GM18873 (cell line): ENCODE results near the gene TCERG1L.

Source experiments
- ATAC-seq: cut with Tn5 transposase; IDR thresholded peaks from one replicate; pipeline ENCODE4 v1.9.1; 2021; ENCODE audit warnings: mild to moderate bottlenecking, moderate library complexity, moderate number of reproducible peaks; ENCODE audit not compliant: unreplicated experiment, low FRiP score

The TCERG1L gene

DNA sequence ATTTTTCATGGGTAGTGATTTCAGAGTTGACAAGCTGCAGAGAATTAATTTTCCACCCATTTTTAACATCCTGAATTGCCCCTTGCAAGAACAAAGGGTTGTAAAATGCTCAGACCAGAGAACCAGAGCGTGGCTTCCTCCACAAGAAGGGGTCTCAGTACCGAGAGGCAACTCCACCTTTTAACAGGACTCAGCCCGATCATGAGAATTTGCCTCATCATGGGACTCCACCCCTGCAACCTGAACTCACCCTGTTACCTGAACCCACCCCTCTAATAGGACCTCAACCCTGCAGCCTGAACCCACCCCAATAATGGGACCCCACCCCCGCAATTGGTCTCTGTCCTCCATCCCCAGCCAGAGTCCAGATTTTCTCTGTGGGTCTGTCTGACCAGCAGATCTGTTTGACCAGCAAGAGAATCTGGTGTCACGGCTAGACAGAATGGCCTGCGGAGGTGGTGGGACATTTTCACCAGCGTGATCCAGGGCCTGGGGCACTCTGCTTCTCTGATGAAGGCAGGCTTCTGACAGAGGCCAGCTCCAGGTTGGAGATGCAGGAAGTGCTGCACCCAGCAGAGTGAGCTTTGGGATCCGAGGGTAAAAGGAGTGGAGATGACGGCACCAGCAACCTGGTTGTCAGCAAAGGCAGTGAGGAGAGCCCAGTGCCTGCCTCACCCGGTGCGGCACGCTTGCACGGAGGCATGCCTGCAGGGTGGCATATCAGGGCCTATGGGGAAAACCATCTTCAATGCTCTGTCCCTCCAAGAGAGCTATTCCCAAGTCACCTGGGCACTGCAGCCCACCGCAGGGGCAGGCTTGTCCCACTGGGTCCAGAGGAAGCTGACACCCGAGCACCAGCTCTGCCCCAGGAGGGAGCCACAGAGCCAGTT, 136.6 kb downstream of the TCERG1L start:
- ATAC-seq: no peak

DNA sequence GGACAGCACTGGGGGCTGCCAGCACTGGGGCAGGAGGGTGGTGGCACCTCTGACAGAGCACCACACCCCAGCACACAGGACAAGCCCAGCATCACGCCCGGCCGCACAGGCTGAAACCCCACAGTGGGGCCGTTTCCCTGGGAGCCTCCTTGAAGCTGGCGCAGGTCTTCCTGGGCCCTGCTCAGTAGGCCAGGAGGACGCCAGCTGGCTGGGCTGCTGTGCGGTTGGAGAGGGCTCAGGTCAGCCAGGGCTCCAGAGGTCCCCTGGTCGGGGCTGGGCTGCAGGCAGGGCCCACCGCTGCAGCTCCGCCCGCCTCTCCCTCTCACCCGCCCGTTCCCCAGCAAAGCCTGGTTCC, 137.3 kb downstream of the TCERG1L start:
- ATAC-seq: no peak

DNA sequence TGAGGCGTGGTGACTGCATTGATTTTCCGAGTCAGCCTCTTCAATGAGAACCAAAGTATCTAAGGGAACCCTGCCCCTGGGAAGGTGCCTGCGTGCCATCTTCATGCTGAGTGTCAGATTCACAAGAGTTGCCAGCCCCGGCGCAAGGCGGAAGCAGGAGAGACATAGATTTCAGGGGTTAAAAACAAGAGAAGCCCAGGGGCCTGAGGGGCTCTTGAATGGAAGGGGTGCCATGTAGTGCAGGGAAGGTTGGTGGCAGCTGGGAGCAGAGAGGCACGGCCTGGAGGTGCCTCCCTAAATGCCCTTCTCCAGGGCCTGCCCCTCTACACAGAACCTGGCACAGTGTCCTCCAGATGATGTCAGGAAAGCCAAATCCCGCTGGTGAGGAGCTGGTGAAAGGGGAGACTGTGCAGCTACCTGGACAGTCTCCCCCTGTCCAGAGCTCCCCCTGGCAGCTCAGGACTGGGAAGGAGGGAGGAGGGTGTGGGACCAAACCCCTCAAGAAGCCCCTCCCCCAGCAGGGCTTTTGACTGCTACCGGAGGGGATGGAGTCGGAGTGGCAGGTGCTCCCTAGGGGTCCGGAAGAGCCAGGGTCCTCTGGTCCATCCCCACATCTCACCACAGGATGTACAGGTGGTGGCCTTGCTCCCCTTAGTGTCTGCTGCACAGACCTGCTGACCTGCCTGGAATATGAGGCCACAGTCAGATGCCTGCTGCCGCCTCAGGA, 137.9 kb downstream of the TCERG1L start:
- no peak for ATAC-seq

DNA sequence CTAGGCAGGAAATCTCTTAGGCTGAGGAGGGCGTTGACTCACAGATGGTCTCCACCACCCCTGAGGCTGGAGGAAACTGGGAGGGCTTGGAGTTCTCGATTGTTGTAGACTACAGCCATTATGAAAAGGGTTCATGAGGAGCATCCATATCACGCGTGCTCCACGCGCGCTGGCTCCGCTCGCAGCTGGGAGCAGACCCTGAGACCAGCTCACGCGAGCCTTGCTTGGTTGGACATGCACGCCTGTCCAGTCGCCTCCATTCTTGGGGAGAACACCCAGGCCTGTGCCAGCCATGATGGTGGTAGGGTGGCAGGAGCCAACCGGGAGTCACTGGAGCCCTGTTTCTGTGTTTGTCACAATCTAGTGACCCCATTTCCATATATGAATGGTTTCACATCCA, 139.1 kb downstream of the TCERG1L start:
- no peak for ATAC-seq

DNA sequence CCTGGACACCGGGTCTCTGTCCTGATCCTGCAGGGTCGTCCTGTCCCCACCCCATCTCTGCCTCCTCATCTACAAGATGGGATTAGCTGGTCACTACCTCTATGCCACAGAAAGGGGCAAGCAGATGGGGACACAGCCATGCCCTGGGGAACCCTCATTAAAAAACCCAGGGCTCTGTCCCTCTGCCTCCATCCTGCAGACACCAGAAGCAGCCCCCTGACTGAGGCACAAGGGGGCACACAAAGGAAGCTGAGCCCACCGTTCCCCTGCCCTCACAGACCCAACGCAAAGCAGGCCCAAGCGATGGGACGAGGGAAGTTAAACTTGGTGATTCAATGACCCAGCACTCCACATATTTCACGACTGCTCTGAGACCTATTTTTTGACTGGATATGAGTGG, 142.4 kb downstream of the TCERG1L start:
- no peak for ATAC-seq

DNA sequence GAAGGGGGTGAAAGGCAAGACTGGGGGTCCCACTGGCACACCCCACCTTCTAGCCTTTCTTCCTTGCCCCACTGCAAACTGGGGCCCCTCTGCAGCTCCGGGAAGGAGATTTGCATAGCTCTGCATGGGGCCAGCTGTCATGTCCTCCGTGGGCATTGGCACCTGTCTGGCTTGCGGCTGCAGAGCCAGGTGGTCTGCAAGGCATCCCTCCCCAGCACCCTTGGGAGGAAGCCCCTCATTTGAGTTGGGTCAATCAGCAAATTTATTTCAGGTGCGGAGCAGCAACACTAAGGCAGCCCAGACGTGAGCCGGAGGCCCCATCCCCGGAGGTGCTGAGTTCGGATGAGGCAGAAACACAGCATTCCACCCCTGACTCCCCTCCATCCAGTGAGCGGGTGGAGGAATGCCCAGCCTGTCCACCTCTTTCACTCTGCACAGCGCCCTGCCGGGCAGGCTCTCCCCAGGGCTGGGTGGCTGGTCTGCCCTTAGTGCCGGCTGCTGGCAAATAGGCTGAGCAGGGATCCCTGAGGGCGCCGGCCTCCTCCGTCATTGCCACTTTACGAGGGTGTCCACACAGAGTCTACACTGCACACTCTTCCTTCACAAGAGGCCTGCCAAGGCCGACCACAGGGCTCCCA, 143.2 kb downstream of the TCERG1L start:
- ATAC-seq: no peak

DNA sequence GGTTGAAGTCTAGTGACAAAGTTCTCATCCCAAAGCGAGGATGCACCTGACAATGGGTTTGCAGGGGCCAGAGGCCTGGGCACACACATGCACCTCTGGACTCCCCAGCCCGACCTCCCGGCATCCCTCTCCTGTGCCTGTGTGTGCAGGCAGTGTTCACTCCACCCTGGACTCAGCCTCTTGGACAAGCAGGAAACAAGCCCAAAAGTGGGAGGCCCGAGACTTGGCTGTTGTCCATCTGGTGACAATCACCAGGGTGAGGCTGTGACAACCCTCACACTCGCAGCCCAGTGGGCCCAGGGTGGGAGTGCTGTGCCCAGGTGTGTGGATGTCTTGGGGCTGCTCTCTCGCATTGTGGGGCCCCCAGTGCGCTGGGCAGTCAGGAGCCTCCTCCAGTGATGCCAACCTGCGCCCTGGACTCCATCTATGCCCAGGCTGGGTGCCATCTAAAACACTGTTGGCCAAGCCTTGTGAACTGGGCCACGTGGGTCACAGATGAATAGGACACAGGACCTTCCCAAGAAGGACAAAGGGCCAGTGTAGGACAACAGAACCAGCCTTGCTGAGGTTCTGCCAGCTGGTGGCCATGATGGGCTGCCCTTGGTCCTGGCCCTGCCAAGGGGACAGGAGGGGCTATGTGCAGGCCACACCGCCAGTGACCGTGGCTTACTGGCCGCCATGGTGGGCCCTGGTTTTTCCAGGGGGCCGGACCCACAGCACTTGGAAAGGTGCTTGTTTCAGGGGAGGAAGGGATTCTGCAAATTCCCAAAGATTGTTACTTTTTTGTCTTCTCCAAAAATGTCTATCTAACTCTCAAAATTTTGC, 144.3 kb downstream of the TCERG1L start:
- no peak for ATAC-seq

DNA sequence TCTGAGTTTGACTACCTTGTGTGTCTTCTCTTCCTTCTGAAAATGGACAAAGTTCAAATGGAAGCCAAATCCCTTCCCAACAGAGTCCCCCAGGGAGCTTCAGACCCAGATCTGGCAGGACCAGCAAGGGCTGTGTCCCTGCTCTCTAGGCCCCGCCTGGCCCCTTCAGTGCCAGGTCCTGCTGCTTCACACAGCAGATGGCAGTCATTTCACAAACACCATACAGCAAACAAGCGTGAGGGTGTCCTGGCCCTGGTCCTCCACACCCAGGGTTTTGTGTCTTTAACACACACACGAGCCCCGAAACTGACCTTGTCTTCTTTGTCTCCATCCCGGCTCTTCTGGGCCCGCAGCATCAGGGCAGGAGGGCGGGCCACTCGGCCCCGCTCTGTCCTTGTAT, 145.0 kb downstream of the TCERG1L start:
- no peak for ATAC-seq

DNA sequence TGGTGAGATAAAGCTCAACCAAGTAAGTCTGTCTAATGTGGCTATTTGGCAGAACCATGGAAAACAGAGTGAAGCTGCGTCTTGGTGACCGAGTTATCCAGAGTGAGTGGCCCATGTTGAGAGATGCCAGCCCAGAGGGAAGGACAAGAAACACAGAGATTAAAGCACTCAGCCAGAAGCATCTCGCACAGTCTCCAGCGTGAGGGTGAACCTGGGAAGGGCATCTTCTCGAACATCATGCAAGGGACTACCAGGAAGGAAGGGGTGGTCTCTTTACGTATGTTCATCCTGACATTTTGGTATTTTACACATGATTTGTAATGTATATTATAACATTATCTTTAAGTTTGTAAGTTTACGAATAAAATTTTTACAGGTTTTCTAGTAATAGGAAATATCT, 146.4 kb downstream of the TCERG1L start:
- ATAC-seq: no peak

DNA sequence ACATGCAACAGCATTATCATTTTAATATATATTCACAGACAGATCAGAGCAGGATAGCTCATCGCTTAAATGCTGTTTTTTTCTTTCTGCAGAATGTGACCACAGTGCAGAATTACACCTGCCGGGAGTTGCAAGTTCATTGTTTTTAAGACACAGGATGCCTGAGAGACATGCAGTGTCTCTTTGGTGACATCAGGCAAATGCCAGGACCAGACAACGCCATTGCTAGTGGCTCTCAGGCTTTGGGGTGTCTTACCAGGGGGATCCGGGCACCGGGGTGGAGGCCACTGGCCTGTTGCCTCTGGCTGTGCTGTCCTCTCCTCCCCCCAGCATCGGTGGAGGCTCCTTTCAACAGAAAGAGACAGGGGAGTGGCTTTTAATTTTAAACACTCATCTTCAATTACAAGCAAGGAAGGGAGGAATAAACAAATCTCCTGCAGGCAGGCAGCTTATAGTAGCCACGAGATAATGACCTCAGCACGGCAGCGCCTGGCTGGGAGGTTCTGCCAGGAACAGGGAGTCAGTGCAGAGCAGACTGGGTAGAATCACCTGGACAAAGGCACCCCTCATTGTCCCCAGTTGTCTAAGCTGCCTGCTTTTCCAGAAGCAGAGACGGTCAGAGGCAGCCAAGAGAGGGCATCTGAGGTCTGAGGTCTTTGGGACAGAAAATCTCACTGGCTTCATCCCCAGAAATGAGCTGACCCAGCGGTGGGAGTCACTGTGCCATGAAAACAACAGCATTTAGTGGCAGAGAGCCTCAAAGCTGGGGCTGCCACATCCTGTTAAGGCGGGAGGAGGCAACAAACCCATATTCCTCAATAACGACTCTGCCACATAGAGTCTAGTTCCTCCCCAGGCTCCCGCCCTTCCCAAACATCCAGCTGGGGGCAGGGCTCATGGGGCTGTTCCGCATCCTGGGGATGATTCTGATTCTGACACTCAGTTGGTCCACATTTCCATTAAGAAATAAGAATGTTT, 148.4 kb downstream of the TCERG1L start:
- no peak for ATAC-seq

DNA sequence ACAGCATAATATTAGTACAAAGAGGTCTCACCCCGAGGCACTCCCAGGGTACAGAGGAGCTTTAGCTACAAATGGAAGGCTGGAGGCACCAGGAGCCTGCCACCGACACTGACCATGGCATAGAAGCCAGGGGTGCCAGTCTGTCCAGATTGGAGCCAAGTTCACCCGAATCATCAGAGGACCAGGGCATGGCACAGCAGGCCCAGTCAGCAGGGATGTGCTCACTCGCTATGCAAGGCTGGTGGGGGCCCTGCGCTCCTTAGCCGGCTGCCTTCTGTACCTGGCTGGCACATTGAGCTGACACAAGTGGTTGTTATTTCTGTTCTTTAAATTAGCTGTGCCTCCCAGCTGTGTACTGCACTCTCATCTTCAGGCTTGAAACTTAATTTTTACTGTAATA, 149.3 kb downstream of the TCERG1L start:
- no peak for ATAC-seq

DNA sequence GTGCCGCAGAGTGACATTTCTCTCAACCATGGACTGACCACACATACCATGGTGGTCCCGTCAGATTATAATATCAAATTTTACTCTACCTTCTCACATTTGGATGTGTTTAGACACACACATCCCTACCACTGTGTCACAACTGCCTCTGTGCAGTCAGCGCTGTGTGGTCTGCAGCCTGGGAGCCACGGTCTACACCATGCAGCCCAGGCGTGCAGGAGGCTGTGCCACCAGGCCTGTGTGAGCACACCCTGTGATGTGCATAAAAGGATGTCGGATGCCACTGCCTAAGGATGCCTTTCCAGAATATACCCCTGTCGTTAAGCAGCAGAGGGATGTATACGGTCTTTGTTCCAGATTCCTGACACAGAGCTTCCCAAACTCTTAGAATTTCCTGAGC, 150.4 kb downstream of the TCERG1L start:
- ATAC-seq: no peak

DNA sequence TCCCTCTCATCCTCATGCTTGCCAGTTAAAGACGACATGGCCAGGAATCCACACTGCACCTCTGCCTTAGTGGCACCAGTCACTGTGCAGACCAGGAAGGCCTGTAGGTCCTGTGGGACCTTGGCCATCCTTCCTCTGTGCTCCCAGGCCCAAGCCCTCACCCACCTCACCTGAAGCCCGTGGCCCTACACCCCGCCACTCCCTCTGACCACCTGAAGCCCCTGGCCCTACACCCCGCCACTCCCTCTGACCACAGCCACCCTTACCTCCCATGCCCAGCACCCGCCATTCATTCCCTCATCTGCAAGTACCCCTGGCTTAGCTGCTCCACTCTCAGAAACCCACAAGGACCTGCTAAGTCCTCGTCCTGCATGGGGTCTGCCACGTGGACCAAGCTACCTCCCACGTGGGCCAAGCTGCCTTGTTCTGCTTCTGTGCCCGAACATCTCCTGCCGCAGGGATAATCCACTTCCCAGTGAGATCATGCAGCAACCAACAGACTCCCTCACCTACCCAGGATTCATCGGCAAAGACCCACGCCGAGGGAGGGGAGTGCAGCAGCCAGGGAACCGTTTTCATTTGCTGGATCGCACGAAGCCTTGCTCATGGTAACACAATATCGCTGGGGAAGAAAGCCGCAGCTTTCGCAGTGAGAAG, 151.2 kb downstream of the TCERG1L start:
- ATAC-seq: no peak

DNA sequence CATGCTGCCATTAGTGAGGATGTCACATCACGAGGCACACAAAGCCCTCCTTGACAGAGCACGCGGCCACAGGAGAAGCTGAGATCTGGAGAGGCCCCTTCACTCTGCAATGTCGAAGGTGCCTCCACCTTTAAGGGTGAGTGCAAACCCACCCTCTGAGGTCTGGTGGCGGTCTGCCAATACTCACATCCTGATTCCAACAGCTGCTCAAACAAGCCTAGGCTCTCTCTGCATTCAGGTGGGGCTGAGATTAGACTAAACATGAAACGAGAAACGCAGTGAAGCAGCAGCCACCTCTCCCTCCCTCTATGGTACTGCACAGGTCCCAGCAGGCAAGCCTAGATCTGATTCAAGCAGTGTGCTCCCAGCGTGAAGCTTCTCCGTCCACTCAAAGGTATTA, 151.8 kb downstream of the TCERG1L start:
- no peak for ATAC-seq

DNA sequence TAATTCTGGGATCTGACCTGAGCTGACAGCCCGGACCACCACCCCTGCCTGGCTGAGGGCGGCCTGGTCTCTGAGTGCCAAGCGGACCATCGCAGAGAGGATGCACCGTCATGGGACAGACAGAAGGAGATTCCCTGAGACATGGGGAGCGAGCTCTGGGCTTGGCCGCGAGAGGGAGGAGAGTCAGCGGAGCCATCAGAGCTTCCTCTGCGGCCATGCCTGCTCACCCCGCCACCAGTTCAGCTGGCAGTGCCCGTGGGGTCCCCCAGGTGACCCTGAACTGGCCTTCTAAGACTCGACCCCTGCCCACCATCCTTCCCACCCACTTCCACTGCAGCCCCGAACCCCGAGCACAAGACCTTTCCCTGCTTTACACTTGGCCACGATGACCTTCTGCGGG, 152.8 kb downstream of the TCERG1L start:
- ATAC-seq: no peak

DNA sequence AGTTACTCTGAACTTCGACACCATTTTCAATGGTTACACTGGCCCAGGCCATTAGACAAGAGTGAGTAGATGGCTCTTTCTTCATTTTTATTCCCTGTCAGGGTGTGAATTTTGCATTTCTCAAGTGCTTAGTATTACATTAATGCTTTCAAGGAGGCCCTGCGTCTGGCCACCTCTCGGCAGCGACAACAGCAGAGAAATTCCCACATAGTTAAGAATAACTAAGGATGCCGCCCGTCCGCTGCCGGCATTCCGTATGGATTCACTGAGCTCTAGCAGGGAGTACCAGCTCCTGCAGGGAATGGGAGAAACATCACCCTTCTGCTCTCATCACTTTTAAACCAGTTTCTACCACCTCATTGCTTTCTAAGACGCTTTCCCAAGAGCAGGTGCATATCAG, 153.6 kb downstream of the TCERG1L start:
- no peak for ATAC-seq

DNA sequence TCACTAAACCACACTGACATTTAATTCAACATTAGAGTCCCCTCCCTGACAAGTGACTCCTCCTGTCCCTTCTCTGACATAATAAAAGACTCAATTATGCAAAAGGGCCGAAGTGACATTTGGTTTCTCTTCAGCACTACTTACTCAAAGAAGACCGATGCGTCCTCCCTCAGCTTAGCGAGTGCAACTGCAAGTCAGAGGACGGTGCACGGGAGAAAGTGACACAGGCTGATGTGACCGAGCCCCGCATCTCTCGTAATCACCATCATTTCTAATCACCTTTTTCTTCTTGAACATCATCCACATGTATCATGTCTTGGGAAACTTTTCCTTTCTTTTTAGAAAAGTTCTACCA, 155.7 kb downstream of the TCERG1L start:
- no peak for ATAC-seq

DNA sequence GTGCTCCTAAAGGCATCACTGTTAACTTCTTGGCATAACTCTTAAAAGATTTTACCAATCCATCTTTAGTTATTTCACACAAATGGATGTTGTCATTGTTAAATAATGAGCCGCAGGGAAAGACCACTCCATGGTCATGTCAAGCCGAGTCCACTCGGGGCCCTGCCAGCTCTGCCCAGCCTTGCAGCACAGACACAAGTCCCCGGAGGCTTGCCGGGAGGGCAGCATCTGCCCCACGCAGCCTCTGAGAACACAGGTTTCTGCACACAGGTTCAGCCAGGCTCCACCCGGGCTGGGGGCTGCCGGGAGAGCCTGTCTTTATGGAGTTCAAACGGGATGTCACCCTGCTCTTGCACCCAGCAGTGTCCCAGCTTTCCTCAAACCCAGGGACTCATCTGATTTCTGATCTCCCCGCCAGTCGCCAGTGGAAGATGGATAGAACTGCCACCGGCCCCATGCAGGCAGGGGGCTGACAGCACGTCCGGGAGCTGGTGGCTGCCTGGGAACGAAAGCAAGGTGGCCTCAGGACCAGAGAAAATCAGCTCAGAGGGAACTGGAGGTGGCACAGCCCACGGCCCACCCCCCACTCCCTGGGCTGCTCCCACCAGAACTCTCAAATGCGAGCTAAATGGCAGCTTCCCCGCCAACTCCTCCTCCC, 156.2 kb downstream of the TCERG1L start:
- ATAC-seq: no peak
